ENCODE measurements around the gene PSME3IP1.
A peak's percentile ranks its signal among the peaks of the same experiment; 100 is the strongest.

Gene PSME3IP1

DNA sequence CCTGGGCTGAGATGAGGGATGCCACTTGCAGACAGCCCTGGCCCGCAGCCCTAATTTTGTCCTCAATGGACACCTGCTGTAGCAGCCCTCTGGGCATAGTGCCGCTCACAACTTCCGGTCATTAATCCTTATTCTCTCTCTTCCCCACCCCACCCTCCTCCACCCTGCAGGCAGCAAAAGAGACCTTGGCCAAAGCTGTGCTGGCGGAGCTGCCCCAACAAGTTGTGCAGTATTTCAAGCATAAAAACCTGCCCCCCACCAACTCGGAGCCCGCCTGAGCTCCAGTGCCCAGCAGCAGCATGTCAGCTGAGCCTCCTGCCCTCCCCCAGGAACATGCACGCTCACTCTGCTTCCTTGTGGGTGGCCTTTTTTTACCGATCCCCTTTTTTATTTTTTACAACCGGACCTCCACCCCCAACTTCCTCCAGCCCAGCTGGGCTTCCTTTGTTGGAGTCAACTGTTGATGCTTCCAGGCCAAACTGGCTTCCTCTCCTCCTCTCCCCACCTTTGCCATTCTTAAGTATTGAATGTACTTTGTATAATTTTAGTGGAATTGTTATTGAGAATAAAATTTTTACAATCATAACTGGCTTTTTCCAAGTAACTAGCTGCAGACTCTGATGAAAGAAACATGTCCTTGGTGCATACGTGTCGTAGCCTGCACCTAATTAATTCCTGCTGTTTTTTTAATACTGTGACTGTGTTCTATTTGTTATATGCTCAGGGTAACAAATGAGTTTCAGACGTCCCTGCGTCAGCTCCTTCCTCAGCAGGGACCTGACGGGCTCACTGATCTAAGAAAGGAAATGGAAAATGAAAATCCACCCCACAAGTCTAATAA lies 38.2 kb downstream of the PSME3IP1 start:
- H3K36me3 Mint-ChIP-seq (ENCODE audit: low read depth), result peaks cover 7% of the 10 kb centered on the region
- no peak overlapping the region for H3K4me3 Mint-ChIP-seq
- H3K27me3 Mint-ChIP-seq, result no peaks in the 10 kb centered on the region
- H3K9me3 Mint-ChIP-seq, result no peaks in the 10 kb centered on the region
- no peak for DNase-seq
- peaks cover 18% of the 10 kb centered on the region for H3K4me1 Mint-ChIP-seq
- no peak for ATAC-seq
- H3K27ac Mint-ChIP-seq, result no peak overlapping the region

DNA sequence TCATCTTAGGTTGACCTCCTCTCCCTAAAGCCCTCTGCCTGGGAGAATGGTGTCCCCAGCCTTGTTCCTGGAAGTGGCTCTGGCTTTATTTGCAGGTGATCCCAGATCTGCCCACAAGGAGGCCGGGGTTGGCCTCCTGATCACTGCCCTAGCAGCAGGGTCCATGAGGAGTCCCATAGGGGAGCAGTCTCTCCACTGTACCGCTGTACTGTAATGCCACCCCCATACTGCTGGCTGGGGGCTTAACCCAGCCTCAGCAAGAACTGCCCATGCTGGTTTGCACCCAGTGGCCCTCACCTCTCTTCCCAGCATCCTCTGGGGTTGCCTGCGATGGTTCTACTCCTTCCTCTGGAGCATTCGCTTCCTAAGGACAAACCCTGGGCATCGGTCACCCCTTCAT lies 39.1 kb downstream of the PSME3IP1 start:
- H3K4me1 Mint-ChIP-seq, result peaks cover 18% of the 10 kb centered on the region
- ATAC-seq (no peak), DNase-seq (no peak)
- no peaks in the 10 kb centered on the region for H3K27me3 Mint-ChIP-seq
- H3K27ac Mint-ChIP-seq, result no peak overlapping the region
- H3K4me3 Mint-ChIP-seq, result no peak overlapping the region
- H3K9me3 Mint-ChIP-seq, result no peaks in the 10 kb centered on the region
- H3K36me3 Mint-ChIP-seq (ENCODE audit: low read depth), result no peaks in the 10 kb centered on the region

GRCh38 chr16:57146040-57146647 lies 39.7 kb downstream of the PSME3IP1 start:
- ATAC-seq (no peak), DNase-seq (no peak)
- H3K9me3 Mint-ChIP-seq, result no peaks in the 10 kb centered on the region
- H3K27me3 Mint-ChIP-seq, result no peaks in the 10 kb centered on the region
- H3K4me1 Mint-ChIP-seq, result peaks cover 21% of the 10 kb centered on the region
- H3K4me3 Mint-ChIP-seq, result no peak overlapping the region
- no peak overlapping the region for H3K27ac Mint-ChIP-seq
- H3K36me3 Mint-ChIP-seq (ENCODE audit: low read depth), result no peaks in the 10 kb centered on the region

DNA sequence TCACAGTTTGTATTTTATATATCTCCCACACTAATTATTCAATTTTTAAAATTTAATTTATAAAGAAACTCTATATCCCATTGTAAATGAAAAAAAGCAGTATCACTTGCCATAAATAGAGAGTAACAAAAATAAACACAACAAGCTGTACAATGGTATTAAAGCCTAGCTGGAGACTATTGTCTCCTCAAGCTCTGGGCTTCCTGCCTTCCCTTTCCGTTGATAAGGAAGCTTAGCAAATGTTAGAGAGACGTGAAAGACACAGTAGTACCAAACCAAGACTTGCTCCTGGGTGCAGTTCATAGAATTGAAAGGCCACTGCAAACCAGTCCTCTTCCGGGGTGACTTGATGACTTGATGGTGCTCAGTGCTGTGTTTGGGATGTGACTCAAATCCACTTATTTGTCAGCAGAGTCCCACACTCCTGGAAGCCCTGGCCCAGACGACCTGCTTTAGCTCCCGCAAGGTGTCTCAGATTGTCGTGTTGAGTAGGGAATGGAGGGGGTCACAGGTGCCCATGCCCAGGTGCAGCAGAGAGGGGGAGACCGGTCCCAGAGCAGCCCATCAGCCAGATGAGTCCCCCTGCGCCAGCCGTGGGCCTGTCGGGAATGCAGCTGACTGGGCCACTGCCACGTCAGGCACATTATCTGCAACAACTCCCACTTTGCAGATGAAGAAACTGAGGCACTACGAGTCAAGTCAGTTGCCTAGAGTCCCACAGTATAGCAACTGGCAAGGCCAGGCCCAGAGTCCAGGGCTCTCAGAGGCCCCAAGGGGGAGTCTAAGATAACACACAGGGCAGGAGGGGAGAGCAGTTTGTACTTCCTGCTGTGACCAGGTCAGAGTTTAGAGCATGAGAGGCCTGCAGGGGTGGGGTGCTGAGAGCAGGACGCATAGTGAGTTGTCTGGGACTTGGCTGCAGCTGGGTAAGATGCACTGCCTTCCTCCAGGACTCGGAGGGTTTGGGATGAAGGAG lies 40.5 kb downstream of the PSME3IP1 start:
- Mint-ChIP-seq H3K9me3 (no peaks in the 10 kb centered on the region), H3K4me3 (no peak overlapping the region), H3K27me3 (no peaks in the 10 kb centered on the region), H3K4me1 (peaks cover 25% of the 10 kb centered on the region), H3K27ac (no peak overlapping the region), H3K36me3 (ENCODE audit: low read depth) (no peaks in the 10 kb centered on the region)
- DNase-seq, result no peak
- ATAC-seq, result no peak

GRCh38 chr16:57144027-57144426 lies 41.8 kb downstream of the PSME3IP1 start:
- no peak overlapping the region for H3K27ac Mint-ChIP-seq
- no peaks in the 10 kb centered on the region for H3K36me3 Mint-ChIP-seq (ENCODE audit: low read depth)
- ATAC-seq (no peak), DNase-seq (no peak)
- H3K27me3 Mint-ChIP-seq, result no peaks in the 10 kb centered on the region
- no peak overlapping the region for H3K4me3 Mint-ChIP-seq
- H3K4me1 Mint-ChIP-seq, result peaks cover 27% of the 10 kb centered on the region
- no peaks in the 10 kb centered on the region for H3K9me3 Mint-ChIP-seq

DNA sequence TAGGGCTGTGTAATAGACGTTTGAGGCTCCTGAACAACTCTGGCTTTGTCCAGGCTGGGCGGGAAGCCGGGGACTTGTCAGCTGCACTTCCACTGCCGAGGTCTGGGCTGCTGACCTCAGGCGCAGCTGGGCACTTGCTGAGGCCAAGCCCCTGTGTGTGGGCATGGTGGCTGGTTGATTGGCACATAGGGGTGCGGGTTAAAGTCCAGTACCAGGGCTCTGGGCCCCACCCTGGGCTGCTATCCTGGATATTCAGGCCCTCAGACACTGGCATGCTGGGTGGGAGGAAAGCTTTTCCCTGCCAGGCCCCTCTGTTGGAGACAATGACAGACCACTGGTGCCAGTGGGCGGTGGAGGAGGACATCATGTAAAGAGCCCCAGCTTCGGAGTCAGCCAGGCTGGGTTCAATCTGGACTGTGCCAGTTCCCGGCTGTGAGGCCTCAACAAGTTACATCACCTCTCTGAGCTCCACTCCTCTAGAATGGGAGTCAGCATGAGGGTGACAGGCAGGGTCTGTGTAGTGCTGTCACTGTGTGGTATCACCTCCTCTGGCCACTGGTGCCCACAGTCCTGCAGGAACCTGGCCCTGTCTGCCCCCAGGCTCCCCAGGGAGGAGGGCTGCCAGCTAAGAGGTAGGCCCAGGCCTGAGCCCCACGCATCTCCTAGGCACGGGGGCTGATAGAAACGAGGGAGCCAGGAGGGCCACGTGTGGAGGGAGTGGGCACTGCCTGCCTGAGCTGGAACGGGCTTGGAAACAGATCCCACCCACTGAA lies 42.5 kb downstream of the PSME3IP1 start:
- peaks cover 27% of the 10 kb centered on the region for H3K4me1 Mint-ChIP-seq
- ATAC-seq (no peak), DNase-seq (no peak)
- no peak overlapping the region for H3K27ac Mint-ChIP-seq
- no peaks in the 10 kb centered on the region for H3K9me3 Mint-ChIP-seq
- no peaks in the 10 kb centered on the region for H3K27me3 Mint-ChIP-seq
- H3K36me3 Mint-ChIP-seq (ENCODE audit: low read depth), result no peaks in the 10 kb centered on the region
- no peak overlapping the region for H3K4me3 Mint-ChIP-seq

GRCh38 chr16:57141822-57142631 lies 43.8 kb downstream of the PSME3IP1 start:
- Mint-ChIP-seq H3K27me3 (no peaks in the 10 kb centered on the region), H3K9me3 (no peaks in the 10 kb centered on the region), H3K4me3 (no peak overlapping the region), H3K4me1 (peaks cover 22% of the 10 kb centered on the region), H3K27ac (peak overlapping the region; percentile 85), H3K36me3 (ENCODE audit: low read depth) (no peaks in the 10 kb centered on the region)
- DNase-seq, result no peak
- peak; percentile 70 for ATAC-seq

DNA sequence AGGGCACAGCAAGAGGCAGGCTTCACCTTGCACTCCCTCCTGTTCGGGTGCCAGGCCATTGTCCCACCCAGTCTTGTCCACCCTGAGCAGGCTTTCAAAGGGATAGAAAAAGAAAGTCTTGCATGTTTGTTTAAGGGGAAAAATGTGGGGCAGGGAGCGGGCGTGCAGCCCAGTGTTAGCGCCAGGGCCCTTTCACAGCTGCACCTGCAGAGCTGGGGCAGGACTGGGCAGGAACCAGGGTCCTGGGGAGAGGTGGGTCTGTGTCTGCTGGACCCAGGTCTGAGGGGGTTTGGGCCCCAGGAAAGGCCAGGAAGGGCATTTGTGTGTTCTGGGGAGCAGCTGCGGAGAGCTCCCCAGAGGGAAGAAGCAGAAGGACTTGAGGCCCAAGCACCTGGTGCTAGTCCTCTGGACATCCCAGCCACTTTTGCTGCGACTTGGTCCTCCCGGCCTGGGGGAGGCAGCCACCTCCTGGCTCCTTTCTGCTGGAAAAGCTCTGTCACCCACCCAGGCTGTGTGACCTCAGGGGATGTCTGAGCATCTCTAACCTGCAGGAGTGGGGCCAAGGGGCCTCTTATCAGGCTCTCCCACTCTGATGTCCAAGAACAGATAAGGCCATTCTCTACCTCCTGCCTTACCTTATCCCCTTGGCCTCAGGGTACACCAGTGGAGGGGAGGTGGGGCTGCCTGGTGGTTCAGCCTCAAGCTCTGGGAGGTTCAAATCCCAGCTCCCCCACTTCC lies 44.7 kb downstream of the PSME3IP1 start:
- Mint-ChIP-seq H3K36me3 (ENCODE audit: low read depth) (no peaks in the 10 kb centered on the region), H3K4me1 (peaks cover 25% of the 10 kb centered on the region), H3K27me3 (no peaks in the 10 kb centered on the region), H3K9me3 (no peaks in the 10 kb centered on the region), H3K27ac (peak overlapping the region; percentile 85), H3K4me3 (no peak overlapping the region)
- no peak for DNase-seq
- no peak for ATAC-seq

- H3K4me3 Mint-ChIP-seq, result no peak overlapping the region
- ATAC-seq (no peak), DNase-seq (no peak)
- no peaks in the 10 kb centered on the region for H3K36me3 Mint-ChIP-seq (ENCODE audit: low read depth)
- H3K4me1 Mint-ChIP-seq, result peaks cover 51% of the 10 kb centered on the region
- H3K27me3 Mint-ChIP-seq, result no peaks in the 10 kb centered on the region
- H3K27ac Mint-ChIP-seq, result no peak overlapping the region
- H3K9me3 Mint-ChIP-seq, result no peaks in the 10 kb centered on the region
Observed at GRCh38 chr16:57138281-57138935, 47.4 kb downstream of the PSME3IP1 start.

- Mint-ChIP-seq H3K4me3 (no peak overlapping the region), H3K4me1 (peaks cover 55% of the 10 kb centered on the region)
Observed at GRCh38 chr16:57137566-57138273, 48.1 kb downstream of the PSME3IP1 start.

DNA sequence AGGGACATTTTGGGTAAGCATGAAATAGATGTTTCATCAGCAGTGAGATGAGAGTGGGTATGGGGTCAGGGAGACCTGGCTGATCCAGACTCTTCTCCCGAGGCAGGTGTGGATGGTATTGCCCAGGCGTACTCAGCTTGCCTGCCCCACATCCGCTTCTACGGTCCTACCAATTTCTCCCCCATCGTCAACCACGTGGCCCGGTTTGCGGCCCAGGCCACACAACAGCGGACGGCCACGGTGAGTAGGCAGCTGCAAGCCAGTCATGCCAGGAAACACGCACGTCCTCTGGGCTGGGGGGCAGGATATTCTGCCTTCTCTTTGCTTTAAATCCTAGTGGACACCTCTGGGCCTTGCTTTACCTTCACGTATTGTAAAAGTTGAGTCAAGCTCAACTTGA lies 48.8 kb downstream of the PSME3IP1 start:
- H3K4me3 Mint-ChIP-seq, result no peak overlapping the region
- H3K4me1 Mint-ChIP-seq, result peaks cover 54% of the 10 kb centered on the region
- ATAC-seq (no peak), DNase-seq (no peak)
- no peak overlapping the region for H3K27ac Mint-ChIP-seq
- no peaks in the 10 kb centered on the region for H3K27me3 Mint-ChIP-seq
- no peaks in the 10 kb centered on the region for H3K36me3 Mint-ChIP-seq (ENCODE audit: low read depth)
- no peaks in the 10 kb centered on the region for H3K9me3 Mint-ChIP-seq

More at GRCh38 chr16:57137566-57138273, 48.1 kb downstream of the PSME3IP1 start:
- H3K27me3 Mint-ChIP-seq, result no peaks in the 10 kb centered on the region
- no peak for DNase-seq
- no peak overlapping the region for H3K27ac Mint-ChIP-seq
- no peaks in the 10 kb centered on the region for H3K9me3 Mint-ChIP-seq
- ATAC-seq, result no peak
- no peaks in the 10 kb centered on the region for H3K36me3 Mint-ChIP-seq (ENCODE audit: low read depth)

- Mint-ChIP-seq H3K36me3 (ENCODE audit: low read depth) (no peaks in the 10 kb centered on the region), H3K4me1 (peaks cover 63% of the 10 kb centered on the region), H3K27me3 (no peaks in the 10 kb centered on the region), H3K27ac (peak overlapping the region; percentile 81), H3K9me3 (no peaks in the 10 kb centered on the region), H3K4me3 (peak overlapping the region; percentile 52)
- ATAC-seq (peak; percentile 35), DNase-seq (peak; percentile 21)
Observed at GRCh38 chr16:57134982-57135381, 50.9 kb downstream of the PSME3IP1 start.
